Heart right ventricle (tissue), 16 donors: Measurements from ENCODE around the gene ASB10. TPM values are rescaled to one million over a fixed set of nuclear protein-coding genes. Genes with fewer than 3 reads are reported as not detected.

Experiments used
- ATAC-seq, 8 donors: fragments of 200-7000 bp; cut with Tn5 transposase; one replicate each; pipeline ENCODE4 v1.9.1; 2020; ENCODE audit warnings: mild to moderate bottlenecking in 8 of 8, moderate library complexity in 8 of 8, moderate number of reproducible peaks in 1 of 8
- DNase-seq, 2 donors: peaks; one replicate each; pipeline ENCODE4 v3.0.0-alpha.2; 2020
- H3K27ac ChIP-seq, 10 donors: fragments of 200-600 bp; sonication (generic) in 2 of 10; one replicate each; pipeline versions ENCODE4 v1.5.0 to v1.8.0; 2020 to 2022; ENCODE audit warnings: mild to moderate bottlenecking in 3 of 10
- H3K27me3 ChIP-seq, 7 donors: fragments of 200-600 bp; one replicate each; pipeline ENCODE4 v1.8.0; 2021 to 2022; ENCODE audit warnings: mild to moderate bottlenecking in 2 of 7
- H3K36me3 ChIP-seq, 9 donors: fragments of 200-600 bp; sonication (generic) in 1 of 9; one replicate each; pipeline versions ENCODE4 v1.5.0 to v1.8.0; 2020 to 2022; ENCODE audit warnings: mild to moderate bottlenecking in 2 of 9
- H3K4me1 ChIP-seq, 9 donors: fragments of 200-600 bp; sonication (generic) in 1 of 9; one replicate each; pipeline versions ENCODE4 v1.5.0 to v1.8.0; 2020 to 2022; ENCODE audit warnings: mild to moderate bottlenecking in 4 of 9
- H3K4me3 ChIP-seq, 10 donors: fragments of 200-600 bp; sonication (generic) in 2 of 10; one replicate each; pipeline versions ENCODE4 v1.5.0 to v1.8.0; 2020 to 2022; ENCODE audit warnings: mild to moderate bottlenecking in 7 of 10, moderate library complexity in 2 of 10
- H3K9me3 ChIP-seq, 11 donors: fragments of 200-600 bp in 10 of 11; sonication (generic) in 2 of 11; one replicate each; pipeline versions ENCODE4 v1.5.0 to v1.8.0; 2013 to 2022; ENCODE audit warnings: mild to moderate bottlenecking in 2 of 11, control low read depth in 1 of 11, moderate library complexity in 1 of 11
- CTCF ChIP-seq, 9 donors: fragments of 200-600 bp; sonication (generic) in 2 of 9; IDR thresholded peaks; one replicate each; pipeline versions ENCODE4 v1.5.0 to v1.8.0; 2021 to 2022; ENCODE audit warnings: antibody characterized with exemption in 9 of 9, mild to moderate bottlenecking in 5 of 9, moderate library complexity in 1 of 9
- WGBS, 2 donors: extraction: QIAGEN DNeasy Blood & Tissue Kit; methylation state at CpG; one replicate each; pipeline ENCODE4 v1.1.7; 2013; ENCODE audit warnings: inconsistent platforms in 1 of 2; 5-methylcytosine and 5-hydroxymethylcytosine counted together
- intact Hi-C, 10 donors: fragments of 100-400 bp; cut with DNase I; formaldehyde crosslinking; loops; one replicate each; pipeline versions ENCODE4 v1.11.1 to v1.14.2; 2022
- polyA plus RNA-seq, 2 donors: library from polyadenylated mRNA; stranded (reverse); fragments of 200-250 nt; gene quantifications; one replicate each; pipeline ENCODE4 v1.2.3, GENCODE V29; 2013
- total RNA-seq, 10 donors: library from RNA; stranded (reverse); fragmentation: NEBNext Ultra II Directional in 3 of 10; extraction: Animal tissue kit (Norgen Biotek cat#: 25700) in 3 of 10; gene quantifications; one replicate each; pipeline versions ENCODE4 v1.2.1 to v1.2.4, GENCODE V29; 2021 to 2023
- donor health status: Arrhythmogenic right ventricular cardiomyopathy.
- donor health status: ischemic (EF 13 %, LVEDD 7.1; RV severe dilation, severe dysfunction).
- donor health status: healthy with polysubstance abuse.
- donor health status: DM: no; HTN: yes; CAD: no.
- donor health status: DM: no; HTN: no; CAD: no.
- donor health status: ischemic (EF 25% LVEDD 6.9; RV normal size, moderate dysfunction).
- donor health status: ischemic (EF 25% LVEDD 5.7; RV mildly dilated, moderate dysfunction).
- donor health status: healthy.
- donor health status: DM: yes; HTN: yes; CAD: no.
- donor health status: Ischemic cardiomyopathy.
- donor health status: ischemic (EF 35%, LVEDD 5.7; RV mildly dilated, moderate dysfunction).
- donor health status: nonischemic (EF 11% LVEDD 7.7; RV severe dilation, severe dysfunction).
- donor health status: DM: yes; HTN: yes; CAD: no.
- donor health status: PGD.
- donor health status: ischemic (EF 29% LVEDD 5.4; RV normal size, mild dysfunction).
- donor health status: nonischemic (EF 23%, LVEDD 6.1; RV moderate dilation, normal function).

The ASB10 gene
- total and polyA plus RNA-seq, 12 donors: 7.2 to 63.4 (median 29.1) TPM

- intact Hi-C loops: no loop called here
- H3K4me1 ChIP-seq: peaks cover 0 to 8% (median 0%) of the 10 kb centered on the region in 9 donors
- H3K27me3 ChIP-seq: peaks cover 10 to 36% (median 15%) of the 10 kb centered on the region in 7 donors
Measured at GRCh38 chr7:151201751-151202150, 14.7 kb upstream of the ASB10 start.

GRCh38 chr7:151201344-151201743, 14.3 kb upstream of the ASB10 start:
- WGBS, 2 donors: 81 to 89% methylated on average over 3 of the region's 3 CpGs
- no peaks in the 10 kb centered on the region for H3K9me3 ChIP-seq
- no peak overlapping the region for H3K4me3 ChIP-seq
- intact Hi-C loops: no loop called here
- peaks cover 0 to 8% (median 0%) of the 10 kb centered on the region in 9 donors for H3K4me1 ChIP-seq
- no peaks in the 10 kb centered on the region for H3K36me3 ChIP-seq
- no peak overlapping the region for H3K27ac ChIP-seq
- H3K27me3 ChIP-seq: peaks cover 10 to 35% (median 15%) of the 10 kb centered on the region in 7 donors
- TF ChIP-seq CTCF (IDR thresholded peaks at IDR 0.05): no peak
- no peak for DNase-seq
- ATAC-seq: no peak

More at GRCh38 chr7:151201751-151202150, 14.7 kb upstream of the ASB10 start:
- Histone ChIP-seq H3K9me3 (no peaks in the 10 kb centered on the region), H3K4me3 (no peak overlapping the region), H3K27ac (no peak overlapping the region), H3K36me3 (no peaks in the 10 kb centered on the region)
- TF ChIP-seq CTCF (IDR thresholded peaks at IDR 0.05): no peak
- no peak for DNase-seq
- 87 to 90% methylated on average over 4 of the region's 4 CpGs for WGBS, 2 donors
- no peak for ATAC-seq

GRCh38 chr7:151198945-151199848, 12.1 kb upstream of the ASB10 start:
- TF ChIP-seq CTCF (IDR thresholded peaks at IDR 0.05): no peak
- Histone ChIP-seq H3K4me1 (peaks cover 0 to 8% (median 0%) of the 10 kb centered on the region in 9 donors), H3K36me3 (no peaks in the 10 kb centered on the region), H3K27me3 (peaks cover 0 to 31% (median 10%) of the 10 kb centered on the region in 7 donors), H3K4me3 (no peak overlapping the region), H3K27ac (no peak overlapping the region), H3K9me3 (no peaks in the 10 kb centered on the region)
- ATAC-seq (peak in 3 of 8 donors; percentile 5 to 8 (median 8)), DNase-seq (no peak)
- 49 to 62% methylated on average over 30 of the region's 30 CpGs for WGBS, 2 donors
- intact Hi-C loops: no loop called here

- H3K27me3 ChIP-seq: peaks cover 0 to 20% (median 5%) of the 10 kb centered on the region in 7 donors
- H3K36me3 ChIP-seq: no peaks in the 10 kb centered on the region
- intact Hi-C loops: no loop called here
- H3K4me1 ChIP-seq: peaks cover 0 to 8% (median 0%) of the 10 kb centered on the region in 9 donors
- TF ChIP-seq CTCF (IDR thresholded peaks at IDR 0.05): no peak
- no peak overlapping the region for H3K4me3 ChIP-seq
- no peak for ATAC-seq
- no peaks in the 10 kb centered on the region for H3K9me3 ChIP-seq
- no peak for DNase-seq
- no peak overlapping the region for H3K27ac ChIP-seq
Measured at GRCh38 chr7:151197932-151198331, 10.9 kb upstream of the ASB10 start.
